Ovary (tissue), 3 donors: ENCODE results near the gene ANKRD31.

Source experiments
- POLR2A ChIP-seq: fragments of 450-650 bp; IDR thresholded peaks from one replicate; pipeline ENCODE4 v1.6.1; 2017; ENCODE audit warnings: antibody characterized with exemption, mild to moderate bottlenecking, moderate library complexity
- TF ChIP-seq, protein P1 (sequence below), 3 donors: fragments of 450-650 bp in 2 of 3; fragments of 200-600 bp in 1 of 3; IDR thresholded peaks; one replicate each; pipeline versions ENCODE4 v1.5.1 to v1.8.0; 2016 to 2022; ENCODE audit warnings: antibody characterized with exemption in 3 of 3, mild to moderate bottlenecking in 1 of 3
- donor health status: DM: no; HTN: no; CAD: no.

GRCh38 chr5:75089137-75089536, 147.5 kb downstream of the ANKRD31 start:
- TF ChIP-seq POLR2A = no peak
- TF ChIP-seq, protein P1, sequence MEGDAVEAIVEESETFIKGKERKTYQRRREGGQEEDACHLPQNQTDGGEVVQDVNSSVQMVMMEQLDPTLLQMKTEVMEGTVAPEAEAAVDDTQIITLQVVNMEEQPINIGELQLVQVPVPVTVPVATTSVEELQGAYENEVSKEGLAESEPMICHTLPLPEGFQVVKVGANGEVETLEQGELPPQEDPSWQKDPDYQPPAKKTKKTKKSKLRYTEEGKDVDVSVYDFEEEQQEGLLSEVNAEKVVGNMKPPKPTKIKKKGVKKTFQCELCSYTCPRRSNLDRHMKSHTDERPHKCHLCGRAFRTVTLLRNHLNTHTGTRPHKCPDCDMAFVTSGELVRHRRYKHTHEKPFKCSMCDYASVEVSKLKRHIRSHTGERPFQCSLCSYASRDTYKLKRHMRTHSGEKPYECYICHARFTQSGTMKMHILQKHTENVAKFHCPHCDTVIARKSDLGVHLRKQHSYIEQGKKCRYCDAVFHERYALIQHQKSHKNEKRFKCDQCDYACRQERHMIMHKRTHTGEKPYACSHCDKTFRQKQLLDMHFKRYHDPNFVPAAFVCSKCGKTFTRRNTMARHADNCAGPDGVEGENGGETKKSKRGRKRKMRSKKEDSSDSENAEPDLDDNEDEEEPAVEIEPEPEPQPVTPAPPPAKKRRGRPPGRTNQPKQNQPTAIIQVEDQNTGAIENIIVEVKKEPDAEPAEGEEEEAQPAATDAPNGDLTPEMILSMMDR (IDR thresholded peaks at IDR 0.05) = no peak
